ENCODE measurements around the gene GPR108. TPM values are rescaled to one million over a fixed set of nuclear protein-coding genes. Genes with fewer than 3 reads are reported as not detected.

Gene GPR108
- total and polyA plus RNA-seq, 2 of the 13 experiments (the other 11 are each of a cell fraction or from before 2014, with no cell fraction given) = 36.4 to 63.0 TPM

GRCh38 chr19:6723108-6723618, 14.2 kb downstream of the GPR108 start (continued):
- TF ChIP-seq ARNT2 (CRISPR knock-in tag; IDR thresholded peaks at IDR 0.05; ENCODE audit: low read depth) (no peak), ZNF781 (CRISPR knock-in tag; IDR thresholded peaks at IDR 0.05; ENCODE audit: borderline replicate concordance, not compliant biosample characterization) (no peak), ZNF30 (CRISPR knock-in tag; IDR thresholded peaks at IDR 0.05) (no peak), ZNF577 (CRISPR knock-in tag; IDR thresholded peaks at IDR 0.05; ENCODE audit: borderline replicate concordance, low read depth) (no peak), ZBTB26 (CRISPR knock-in tag; IDR thresholded peaks at IDR 0.05; ENCODE audit: borderline replicate concordance) (peak; percentile 63; the same call in 1 of the 2 replicates), CEBPB (IDR thresholded peaks at IDR 0.05; ENCODE audit: borderline replicate concordance, low read depth, low read length) (peak; percentile 99), SMARCC2 (IDR thresholded peaks at IDR 0.05) (no peak), PHB2 (IDR thresholded peaks at IDR 0.05; ENCODE audit: partially characterized antibody) (no peak), ZSCAN21 (CRISPR knock-in tag; IDR thresholded peaks at IDR 0.05; ENCODE audit: borderline replicate concordance) (no peak), FOXK1 (CRISPR knock-in tag; IDR thresholded peaks at IDR 0.05; ENCODE audit: borderline replicate concordance, low read depth) (peak; percentile 74; the same call in 1 of the 2 replicates), ATF1 (CRISPR knock-in tag; IDR thresholded peaks at IDR 0.05) (no peak), KMT2A (CRISPR knock-in tag; IDR thresholded peaks at IDR 0.05) (no peak), KDM5A (IDR thresholded peaks at IDR 0.05; ENCODE audit: borderline replicate concordance, low read length) (no peak), CCDC6 (CRISPR knock-in tag; IDR thresholded peaks at IDR 0.05) (peak; percentile 63; the same call in 1 of the 2 replicates), AGO2 (optimal IDR thresholded peaks at IDR 0.05; ENCODE audit: low read depth, low read length) (no peak), NAIF1 (CRISPR knock-in tag; IDR thresholded peaks at IDR 0.05; ENCODE audit: borderline replicate concordance) (no peak), ZNF792 (CRISPR knock-in tag; IDR thresholded peaks at IDR 0.05) (0 out of 2 replicates have a peak, but pooled peaks have one; percentile 64), REXO4 (CRISPR knock-in tag; IDR thresholded peaks at IDR 0.05; ENCODE audit: borderline replicate concordance) (no peak), YY1 (IDR thresholded peaks at IDR 0.05; ENCODE audit: insufficient read depth, insufficient replicate concordance, low read depth, low read length) (no peak), ZNF354B (CRISPR knock-in tag; IDR thresholded peaks at IDR 0.05) (no peak), SMAD1 (CRISPR knock-in tag; IDR thresholded peaks at IDR 0.05; ENCODE audit: borderline replicate concordance, low read depth) (no peak), ZNF431 (CRISPR knock-in tag; IDR thresholded peaks at IDR 0.05; ENCODE audit: borderline replicate concordance, low read depth) (no peak), ZNF292 (CRISPR knock-in tag; IDR thresholded peaks at IDR 0.05; ENCODE audit: borderline replicate concordance, low read depth) (peak; percentile 61), NR2F1 (CRISPR knock-in tag; IDR thresholded peaks at IDR 0.05) (peak; percentile 31; a peak in 2 of 4 replicates), SNRNP70 (IDR thresholded peaks at IDR 0.05; ENCODE audit: low read depth, low read length) (no peak), THRA (CRISPR knock-in tag; IDR thresholded peaks at IDR 0.05; ENCODE audit: borderline replicate concordance) (peak; percentile 95), GLMP (CRISPR knock-in tag; IDR thresholded peaks at IDR 0.05; ENCODE audit: borderline replicate concordance) (no peak), ZKSCAN1 (IDR thresholded peaks at IDR 0.05; ENCODE audit: low read length) (no peak)
